Measurements from ENCODE around the gene CCDC182. TPM values are rescaled to one million over a fixed set of nuclear protein-coding genes. Genes with fewer than 3 reads are reported as not detected.

CCDC182 gene
- total RNA-seq, 1 donor, result not detected

GRCh38 chr17:57782647-57783337, 37.7 kb upstream of the CCDC182 start:
- H3K4me3 ChIP-seq (ENCODE audit: low read depth, low read length), result no peak overlapping the region
- TF ChIP-seq CTCF (IDR thresholded peaks at IDR 0.05; ENCODE audit: insufficient read depth, low read depth, low read length), result no peak
- DNase-seq (ENCODE audit: low read depth), result no peak

- DNase-seq (ENCODE audit: low read depth), result no peak
- no peak overlapping the region for H3K4me3 ChIP-seq (ENCODE audit: low read depth, low read length)
- no peak for TF ChIP-seq CTCF (IDR thresholded peaks at IDR 0.05; ENCODE audit: insufficient read depth, low read depth, low read length)
Observed at GRCh38 chr17:57782062-57782490, 37.0 kb upstream of the CCDC182 start.

DNA sequence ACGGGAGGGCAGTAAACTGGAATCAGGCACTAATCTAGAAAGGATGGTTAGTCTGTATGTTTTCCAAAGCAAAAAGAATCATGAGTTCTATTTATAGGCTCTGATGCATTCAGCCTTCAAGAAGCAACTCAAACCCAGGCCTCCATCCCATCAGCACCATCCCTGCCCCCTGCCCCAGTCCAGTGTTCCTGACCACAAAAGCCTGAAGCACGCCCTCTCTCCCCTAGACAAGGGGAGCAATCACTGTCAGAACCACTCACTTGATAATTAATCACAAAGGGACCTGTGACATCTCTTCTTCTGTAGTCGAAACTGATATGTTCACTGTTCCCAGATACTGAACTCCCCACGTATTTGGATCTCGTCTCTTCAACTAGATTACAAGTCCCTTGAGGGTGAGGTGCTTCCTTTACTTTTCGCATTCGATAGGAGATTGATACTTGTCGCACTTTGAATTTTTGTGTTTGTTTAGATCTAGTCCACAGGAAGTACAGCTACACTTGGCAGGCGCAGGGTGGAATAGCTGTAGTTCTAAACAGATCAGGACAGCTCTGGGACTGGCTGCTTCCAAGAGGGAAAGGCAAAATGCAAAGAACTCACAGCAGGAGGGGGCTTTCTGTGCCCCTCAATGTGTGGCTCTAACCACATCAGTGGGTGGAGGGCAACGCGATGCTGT, 36.4 kb upstream of the CCDC182 start:
- H3K4me3 ChIP-seq (ENCODE audit: low read depth, low read length), result no peak overlapping the region
- no peak for DNase-seq (ENCODE audit: low read depth)
- TF ChIP-seq CTCF (IDR thresholded peaks at IDR 0.05; ENCODE audit: insufficient read depth, low read depth, low read length), result no peak

DNA sequence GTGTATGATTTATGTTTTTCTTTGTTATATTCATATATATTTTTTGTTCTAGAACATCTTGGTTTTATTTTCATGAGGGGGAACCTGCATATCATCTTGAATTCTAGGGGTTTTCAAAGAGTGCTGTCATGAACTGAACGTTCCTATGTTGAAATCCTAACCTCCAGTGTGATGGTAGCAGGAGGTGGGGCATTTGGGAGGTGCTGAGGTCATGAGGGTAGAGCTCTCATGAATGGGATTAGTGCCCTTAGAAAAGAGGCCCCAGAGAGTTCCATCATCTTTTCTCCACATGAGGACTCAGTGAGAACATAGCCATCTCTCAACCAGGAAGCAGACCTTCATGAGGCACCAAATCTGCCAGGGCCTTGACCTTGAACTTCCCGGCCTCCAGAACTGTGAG, 34.6 kb upstream of the CCDC182 start:
- DNase-seq (ENCODE audit: low read depth), result no peak
- TF ChIP-seq CTCF (IDR thresholded peaks at IDR 0.05; ENCODE audit: insufficient read depth, low read depth, low read length), result no peak
- no peak overlapping the region for H3K4me3 ChIP-seq (ENCODE audit: low read depth, low read length)

GRCh38 chr17:57778306-57778705, 33.2 kb upstream of the CCDC182 start:
- DNase-seq (ENCODE audit: low read depth), result no peak
- no peak overlapping the region for H3K4me3 ChIP-seq (ENCODE audit: low read depth, low read length)
- no peak for TF ChIP-seq CTCF (IDR thresholded peaks at IDR 0.05; ENCODE audit: insufficient read depth, low read depth, low read length)

DNA sequence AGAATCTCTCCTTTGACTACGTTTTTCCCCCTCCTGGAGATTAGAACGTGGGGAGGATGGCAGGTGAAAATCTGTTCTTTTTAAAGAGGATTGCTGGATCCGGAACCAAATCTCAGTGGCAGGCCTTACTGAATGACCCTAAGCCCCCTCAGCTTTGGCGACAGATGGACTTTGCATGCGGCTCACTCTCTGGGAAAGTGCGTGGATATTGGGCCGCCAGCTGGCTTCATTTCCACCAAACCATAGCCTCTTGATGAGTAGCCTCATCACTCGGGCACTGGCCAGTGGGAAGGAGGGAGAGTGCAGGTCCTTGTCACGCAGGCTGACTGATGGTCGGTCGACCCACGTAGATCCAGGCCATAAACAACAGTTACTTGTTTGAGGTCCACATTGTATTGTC, 31.3 kb upstream of the CCDC182 start:
- TF ChIP-seq CTCF (IDR thresholded peaks at IDR 0.05; ENCODE audit: insufficient read depth, low read depth, low read length), result no peak
- H3K4me3 ChIP-seq (ENCODE audit: low read depth, low read length), result no peak overlapping the region
- no peak for DNase-seq (ENCODE audit: low read depth)
